Trophoblast cell (in vitro differentiated cells and primary cell): ENCODE data around the gene ZCCHC17.

Experiments
- DNase-seq, 2 donors: peaks; one replicate each; pipeline ENCODE4 v3.0.0-alpha.2; 2016
- H2AFZ ChIP-seq: 2 replicates; pipeline ENCODE4 v1.6.1; 2013; ENCODE audit warnings: low read length, moderate library complexity, mild to moderate bottlenecking; ENCODE audit not compliant: insufficient read depth, poor library complexity
- H2AK5ac ChIP-seq: 2 replicates; pipeline ENCODE4 v1.6.1; 2013; ENCODE audit warnings: mild to moderate bottlenecking, low read length
- H2BK120ac ChIP-seq: 2 replicates; pipeline ENCODE4 v1.6.1; 2013; ENCODE audit warnings: low read length, mild to moderate bottlenecking, moderate library complexity; ENCODE audit not compliant: insufficient read depth, poor library complexity
- H2BK12ac ChIP-seq: 2 replicates; pipeline ENCODE4 v1.6.1; 2013; ENCODE audit warnings: mild to moderate bottlenecking, low read length, moderate library complexity
- H2BK5ac ChIP-seq: 2 replicates; pipeline ENCODE4 v1.6.1; 2013; ENCODE audit warnings: low read length, low read depth, moderate library complexity, mild to moderate bottlenecking; ENCODE audit not compliant: poor library complexity
- H3K14ac ChIP-seq: 2 replicates; pipeline ENCODE4 v1.6.1; 2013; ENCODE audit warnings: mild to moderate bottlenecking, low read length
- H3K18ac ChIP-seq: 2 replicates; pipeline ENCODE4 v1.6.1; 2013; ENCODE audit warnings: mild to moderate bottlenecking, low read length
- H3K23ac ChIP-seq: 2 replicates; pipeline ENCODE4 v1.6.1; 2013; ENCODE audit warnings: low read length
- H3K27ac ChIP-seq: 2 replicates; pipeline ENCODE4 v1.5.1; 2013; ENCODE audit warnings: low read depth, mild to moderate bottlenecking, inconsistent platforms, low read length, moderate library complexity
- H3K27me3 ChIP-seq: 2 replicates; pipeline ENCODE4 v1.6.1; 2013; ENCODE audit warnings: inconsistent platforms, mild to moderate bottlenecking, low read length, moderate library complexity; ENCODE audit not compliant: insufficient read depth
- H3K36me3 ChIP-seq, 2 experiments: 1 replicate in 1 of 2; 2 replicates in 1 of 2; pipeline ENCODE4 v1.6.1; 2013; ENCODE audit warnings: low read length in 2 of 2, mild to moderate bottlenecking in 2 of 2, moderate library complexity in 1 of 2; ENCODE audit not compliant: insufficient read depth in 2 of 2, control insufficient read depth in 1 of 2
- H3K4ac ChIP-seq: 2 replicates; pipeline ENCODE4 v1.6.1; 2013; ENCODE audit warnings: low read depth, mild to moderate bottlenecking, low read length, moderate library complexity
- H3K4me1 ChIP-seq, 2 experiments: 1 replicate in 1 of 2; 2 replicates in 1 of 2; pipeline ENCODE4 v1.6.1; 2013; ENCODE audit warnings: low read length in 2 of 2, mild to moderate bottlenecking in 2 of 2, moderate library complexity in 1 of 2; ENCODE audit not compliant: insufficient read depth in 2 of 2, control insufficient read depth in 1 of 2
- H3K4me2 ChIP-seq: 2 replicates; pipeline ENCODE4 v1.6.1; 2013; ENCODE audit warnings: inconsistent platforms, mild to moderate bottlenecking, low read length, moderate library complexity
- H3K4me3 ChIP-seq: 2 replicates; pipeline ENCODE4 v1.5.1; 2013; ENCODE audit warnings: mild to moderate bottlenecking, low read depth, low read length, inconsistent platforms
- H3K79me1 ChIP-seq: one replicate; pipeline ENCODE4 v1.6.1; 2013; ENCODE audit warnings: low read length
- H3K79me2 ChIP-seq: 2 replicates; pipeline ENCODE4 v1.6.1; 2013; ENCODE audit warnings: low read length, mild to moderate bottlenecking; ENCODE audit not compliant: control insufficient read depth, insufficient read depth, poor library complexity
- H3K9ac ChIP-seq: 2 replicates; pipeline ENCODE4 v1.6.1; 2013; ENCODE audit warnings: mild to moderate bottlenecking, low read length
- H3K9me3 ChIP-seq: 2 replicates; pipeline ENCODE4 v1.6.1; 2013; ENCODE audit warnings: low read depth, mild to moderate bottlenecking, control low read depth, inconsistent platforms, low read length; ENCODE audit not compliant: insufficient read depth
- H4K12ac ChIP-seq: 2 replicates; pipeline ENCODE4 v1.6.1; 2013; ENCODE audit warnings: low read depth, mild to moderate bottlenecking, low read length, moderate library complexity
- H4K8ac ChIP-seq: 2 replicates; pipeline ENCODE4 v1.6.1; 2013; ENCODE audit warnings: low read depth, mild to moderate bottlenecking, low read length, moderate library complexity
- H4K91ac ChIP-seq: one replicate; pipeline ENCODE4 v1.6.1; 2013; ENCODE audit warnings: low read depth, mild to moderate bottlenecking, low read length, moderate library complexity
- WGBS: extraction: QIAGEN DNeasy Blood & Tissue Kit; methylation state at CpG from one replicate; pipeline ENCODE4 v1.1.7; 2013; ENCODE audit warnings: missing lambda C conversion rate; ENCODE audit not compliant: insufficient read length, insufficient coverage; ENCODE audit errors: extremely low coverage; 5-methylcytosine and 5-hydroxymethylcytosine counted together

The ZCCHC17 gene

GRCh38 chr1:31396633-31397351 is 100.0 kb downstream of the ZCCHC17 start:
- no peaks in the 10 kb centered on the region for H3K79me2 ChIP-seq
- H2BK120ac ChIP-seq = no peak overlapping the region
- H3K36me3 ChIP-seq = no peaks in the 10 kb centered on the region
- no peak overlapping the region for H3K14ac ChIP-seq
- no peak overlapping the region for H3K4me3 ChIP-seq
- no peak overlapping the region for H4K12ac ChIP-seq
- H3K9me3 ChIP-seq = no peaks in the 10 kb centered on the region
- H4K8ac ChIP-seq = no peak overlapping the region
- no peak overlapping the region for H2BK12ac ChIP-seq
- H3K4ac ChIP-seq = no peak overlapping the region
- H3K9ac ChIP-seq = no peak overlapping the region
- peaks cover 9 to 11% of the 10 kb centered on the region in 2 experiments for H3K4me1 ChIP-seq
- H3K18ac ChIP-seq = no peak overlapping the region
- H2AFZ ChIP-seq = no peak overlapping the region
- no peaks in the 10 kb centered on the region for H3K27me3 ChIP-seq
- WGBS = no CpG with 5 or more reads among the region's 3 CpGs
- no peak overlapping the region for H3K27ac ChIP-seq
- no peak overlapping the region for H3K23ac ChIP-seq
- no peak overlapping the region for H4K91ac ChIP-seq
- H3K79me1 ChIP-seq = no peaks in the 10 kb centered on the region
- DNase-seq = peak in 1 of 2 donors; percentile 49
- H3K4me2 ChIP-seq = no peak overlapping the region
- H2BK5ac ChIP-seq = no peak overlapping the region
- no peak overlapping the region for H2AK5ac ChIP-seq

GRCh38 chr1:31397360-31398095 is 100.7 kb downstream of the ZCCHC17 start:
- H2AFZ ChIP-seq = no peak overlapping the region
- H3K27ac ChIP-seq = no peak overlapping the region
- H3K4me3 ChIP-seq = no peak overlapping the region
- no peaks in the 10 kb centered on the region for H3K27me3 ChIP-seq
- no peak overlapping the region for H3K18ac ChIP-seq
- no peak overlapping the region for H3K14ac ChIP-seq
- no peak overlapping the region for H3K4me2 ChIP-seq
- peak in 1 of 2 donors; percentile 15 for DNase-seq
- H3K9me3 ChIP-seq = no peaks in the 10 kb centered on the region
- H2AK5ac ChIP-seq = no peak overlapping the region
- H3K79me2 ChIP-seq = no peaks in the 10 kb centered on the region
- H4K8ac ChIP-seq = no peak overlapping the region
- H3K23ac ChIP-seq = no peak overlapping the region
- no peaks in the 10 kb centered on the region for H3K79me1 ChIP-seq
- H4K91ac ChIP-seq = no peak overlapping the region
- H4K12ac ChIP-seq = no peak overlapping the region
- peaks cover 9 to 11% of the 10 kb centered on the region in 2 experiments for H3K4me1 ChIP-seq
- H2BK5ac ChIP-seq = no peak overlapping the region
- no peak overlapping the region for H3K9ac ChIP-seq
- H2BK12ac ChIP-seq = no peak overlapping the region
- H2BK120ac ChIP-seq = no peak overlapping the region
- H3K36me3 ChIP-seq = no peaks in the 10 kb centered on the region
- H3K4ac ChIP-seq = no peak overlapping the region
- no CpG with 5 or more reads among the region's 4 CpGs for WGBS

GRCh38 chr1:31398246-31398645 is 101.4 kb downstream of the ZCCHC17 start:
- Histone ChIP-seq H4K12ac (no peak overlapping the region), H4K91ac (no peak overlapping the region), H4K8ac (no peak overlapping the region), H3K4me1 (peaks cover 9 to 11% of the 10 kb centered on the region in 2 experiments), H2AFZ (no peak overlapping the region), H3K23ac (no peak overlapping the region), H2BK5ac (no peak overlapping the region), H3K27me3 (no peaks in the 10 kb centered on the region), H3K18ac (no peak overlapping the region), H3K4me2 (no peak overlapping the region), H3K4me3 (no peak overlapping the region), H2BK120ac (no peak overlapping the region), H3K36me3 (no peaks in the 10 kb centered on the region), H3K27ac (no peak overlapping the region), H3K4ac (no peak overlapping the region), H3K79me1 (no peaks in the 10 kb centered on the region), H3K79me2 (no peaks in the 10 kb centered on the region), H3K9me3 (no peaks in the 10 kb centered on the region), H2BK12ac (no peak overlapping the region), H3K9ac (no peak overlapping the region), H3K14ac (no peak overlapping the region), H2AK5ac (no peak overlapping the region)
- no peak for DNase-seq
- WGBS = no CpG with 5 or more reads among the region's 2 CpGs

GRCh38 chr1:31399976-31400375 is 103.1 kb downstream of the ZCCHC17 start:
- Histone ChIP-seq H2BK120ac (no peak overlapping the region), H3K36me3 (no peaks in the 10 kb centered on the region), H3K23ac (no peak overlapping the region), H3K4ac (no peak overlapping the region), H3K27ac (no peak overlapping the region), H3K27me3 (no peaks in the 10 kb centered on the region), H3K4me2 (no peak overlapping the region), H3K9ac (no peak overlapping the region), H3K14ac (no peak overlapping the region), H2BK5ac (no peak overlapping the region), H3K4me1 (peaks cover 7 to 8% of the 10 kb centered on the region in 2 experiments), H3K79me1 (no peaks in the 10 kb centered on the region), H2AK5ac (no peak overlapping the region), H3K18ac (no peak overlapping the region), H4K91ac (no peak overlapping the region), H2BK12ac (no peak overlapping the region), H3K9me3 (no peaks in the 10 kb centered on the region), H2AFZ (no peak overlapping the region), H4K8ac (no peak overlapping the region), H3K4me3 (no peak overlapping the region), H4K12ac (no peak overlapping the region), H3K79me2 (no peaks in the 10 kb centered on the region)
- DNase-seq = peak in 1 of 2 donors; percentile 47
- no CpG with 5 or more reads among the region's 3 CpGs for WGBS
